ENCODE data around the gene ADGRG7. TPM values are rescaled to one million over a fixed set of nuclear protein-coding genes. Genes with fewer than 3 reads are reported as not detected.

ADGRG7 gene
- total and polyA plus RNA-seq, 9 of the 15 experiments (the other 6 are each of a cell fraction or from before 2014, with no cell fraction given), result 0.03 TPM; not detected in 7

DNA sequence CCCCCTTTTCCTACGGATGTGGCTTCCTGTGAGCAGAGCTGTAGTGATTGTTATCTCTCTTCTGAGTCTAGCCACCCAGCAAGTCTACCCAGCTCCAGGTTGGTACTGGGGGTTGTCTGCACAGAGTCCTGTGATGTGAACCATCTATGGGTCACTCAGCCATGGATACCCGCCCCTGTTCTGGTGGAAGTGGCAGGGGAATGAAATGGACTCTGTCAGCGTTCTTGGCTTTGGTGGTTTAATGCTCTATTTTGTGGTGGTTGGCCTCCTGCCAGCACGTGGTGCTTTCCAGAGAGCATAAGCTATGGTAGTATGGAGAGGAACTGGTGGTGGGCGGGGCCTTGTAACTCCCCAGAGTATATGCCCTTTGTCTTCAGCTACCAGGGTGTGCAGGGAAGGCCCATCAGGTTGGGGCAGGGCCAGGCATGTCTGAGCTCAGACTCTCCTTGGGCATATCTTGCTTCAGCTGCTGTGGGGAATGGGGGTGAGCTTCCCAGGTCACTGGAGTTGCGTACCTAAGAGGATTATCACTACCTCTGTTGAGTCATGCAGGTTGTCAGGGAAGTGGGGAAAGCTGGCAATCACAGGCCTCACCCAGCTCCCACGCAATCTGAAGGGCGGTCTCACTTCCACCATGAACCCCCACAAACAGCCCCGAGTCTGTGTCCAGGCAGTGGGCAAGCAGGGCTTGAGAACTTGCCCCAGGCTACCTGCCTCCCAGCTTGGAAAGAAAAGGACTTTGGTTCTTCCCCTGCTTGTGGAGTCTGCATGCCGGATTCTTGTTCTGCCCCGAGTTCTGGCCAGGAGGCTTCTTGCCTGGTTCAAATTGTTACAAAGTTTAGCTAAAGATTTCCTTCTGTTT lies 9.0 kb upstream of the ADGRG7 start:
- FAIRE-seq, result no peak
- intact Hi-C loops (cut with micrococcal nuclease), result loop anchor here (5.0 kb wide), 1 partner anchor 107 kb away; the partner anchor contains the start of gene TFG
- H3K27ac ChIP-seq (ENCODE audit: extremely low read depth, low read depth, low read length), result no peak overlapping the region
- H2AFZ ChIP-seq (ENCODE audit: low read depth, low read length), result no peak overlapping the region
- no peaks in the 10 kb centered on the region for H3K9me3 ChIP-seq (replicated peaks; ENCODE audit: control insufficient read depth, insufficient read depth, low read depth, low read length)
- no peak overlapping the region for H3K4me3 ChIP-seq
- peak; percentile 88 for TF ChIP-seq ZFP36 (IDR thresholded peaks at IDR 0.05; ENCODE audit: low read depth, low read length, partially characterized antibody)
- TF ChIP-seq, protein P1, sequence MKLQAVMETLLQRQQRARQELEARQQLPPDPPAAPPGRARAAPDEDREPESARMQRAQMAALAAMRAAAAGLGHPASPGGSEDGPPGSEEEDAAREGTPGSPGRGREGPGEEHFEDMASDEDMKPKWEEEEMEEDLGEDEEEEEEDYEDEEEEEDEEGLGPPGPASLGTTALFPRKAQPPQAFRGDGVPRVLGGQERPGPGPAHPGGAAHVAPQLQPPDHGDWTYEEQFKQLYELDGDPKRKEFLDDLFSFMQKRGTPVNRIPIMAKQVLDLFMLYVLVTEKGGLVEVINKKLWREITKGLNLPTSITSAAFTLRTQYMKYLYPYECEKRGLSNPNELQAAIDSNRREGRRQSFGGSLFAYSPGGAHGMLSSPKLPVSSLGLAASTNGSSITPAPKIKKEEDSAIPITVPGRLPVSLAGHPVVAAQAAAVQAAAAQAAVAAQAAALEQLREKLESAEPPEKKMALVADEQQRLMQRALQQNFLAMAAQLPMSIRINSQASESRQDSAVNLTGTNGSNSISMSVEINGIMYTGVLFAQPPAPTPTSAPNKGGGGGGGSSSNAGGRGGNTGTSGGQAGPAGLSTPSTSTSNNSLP (IDR thresholded peaks at IDR 0.05; ENCODE audit: borderline replicate concordance, low read depth, low read length), result no peak
- TF ChIP-seq NFIC (IDR thresholded peaks at IDR 0.05), result peak; percentile 71
- H3K36me3 ChIP-seq (ENCODE audit: control insufficient read depth, insufficient read depth, low read length), result no peaks in the 10 kb centered on the region
- BruUV-seq (replicated peaks), result no TSS peak
- ATAC-seq, result no peak
- H3K79me2 ChIP-seq (ENCODE audit: control insufficient read depth, insufficient read depth, low read length), result no peaks in the 10 kb centered on the region
- in situ Hi-C loops (cut with MboI), result loop anchor here (25.0 kb wide), 1 partner anchor 763 kb away; no protein-coding TSS in a partner anchor
- no peak overlapping the region for H3K9ac ChIP-seq (ENCODE audit: insufficient read depth in 1 of 2, low read depth in 2 of 2, low read length in 2 of 2)
- ChIA-PET POLR2A (interaction anchor here (1.2 kb wide), 2 partner anchors 10 to 201 kb away, joined by 4 read pairs; no protein-coding TSS in a partner anchor), CTCF (ENCODE audit: low intra/inter-chr PET ratio) (no interaction called here)
- H4K20me1 ChIP-seq (replicated peaks; ENCODE audit: control insufficient read depth, insufficient read depth, low read length), result no peaks in the 10 kb centered on the region
- no peaks in the 10 kb centered on the region for H3K9me1 ChIP-seq (ENCODE audit: control insufficient read depth, insufficient read depth, low read length)
- no peak overlapping the region for H3K4me2 ChIP-seq (ENCODE audit: insufficient read depth, low read length)
- DNase-seq (ENCODE audit: extremely low read depth in 1 of 4, low spot score in 3 of 4), result no peak
- peaks cover 0 to 8% of the 10 kb centered on the region in 2 experiments; a peak in 3 of 5 replicates for H3K4me1 ChIP-seq (replicated peaks in 1 of 2; ENCODE audit: control insufficient read depth in 2 of 2, insufficient read depth in 2 of 2, low read length in 2 of 2)
- WGBS (ENCODE audit: insufficient coverage, low coverage, missing lambda C conversion rate), result 28% methylated on average over 7 of the region's 11 CpGs
- H3K27me3 ChIP-seq (ENCODE audit: control insufficient read depth in 2 of 2, insufficient read depth in 2 of 2, low read length in 2 of 2), result no peaks in the 10 kb centered on the region
